KMS-11 (cell line): Measurements from ENCODE around the gene KDELR1.

Experiments
- H2AFZ ChIP-seq: fragments of 200-600 bp; sonication (generic); 2 replicates; pipeline ENCODE4 v1.6.1; 2016; ENCODE audit warnings: antibody characterized with exemption, mixed run types, low read depth
- H3K27ac ChIP-seq: fragments of 200-600 bp; sonication (generic); 2 replicates; pipeline ENCODE4 v1.6.1; 2016; ENCODE audit warnings: mild to moderate bottlenecking, mixed run types
- H3K27me3 ChIP-seq: fragments of 200-600 bp; sonication (generic); 2 replicates; pipeline ENCODE4 v1.6.1; 2017; ENCODE audit warnings: mild to moderate bottlenecking, low read depth, mixed run types, moderate library complexity; ENCODE audit not compliant: insufficient read depth
- H3K36me3 ChIP-seq: fragments of 200-600 bp; sonication (generic); 2 replicates; pipeline ENCODE4 v1.6.1; 2017; ENCODE audit warnings: mild to moderate bottlenecking, mixed run types; ENCODE audit not compliant: insufficient read depth
- H3K4me1 ChIP-seq: fragments of 200-600 bp; sonication (generic); 2 replicates; pipeline ENCODE4 v1.6.1; 2016; ENCODE audit warnings: mild to moderate bottlenecking, low read depth, mixed run types; ENCODE audit not compliant: poor library complexity, severe bottlenecking
- H3K4me2 ChIP-seq: fragments of 200-600 bp; sonication (generic); 2 replicates; pipeline ENCODE4 v1.7.0; 2016; ENCODE audit warnings: mild to moderate bottlenecking, mixed run types
- H3K4me3 ChIP-seq: fragments of 200-600 bp; sonication (generic); IDR thresholded peaks from 2 replicates; pipeline ENCODE4 v1.6.1; 2017; ENCODE audit warnings: low read depth, low read length, mixed read lengths; ENCODE audit not compliant: insufficient read depth
- H3K79me2 ChIP-seq: fragments of 200-600 bp; sonication (generic); 2 replicates; pipeline ENCODE4 v1.6.1; 2016; ENCODE audit warnings: low read depth, mixed run types; ENCODE audit not compliant: insufficient read depth
- H3K9ac ChIP-seq: fragments of 200-600 bp; sonication (generic); 2 replicates; pipeline ENCODE4 v1.6.1; 2016; ENCODE audit warnings: mild to moderate bottlenecking, mixed run types
- H4K20me1 ChIP-seq: fragments of 200-600 bp; sonication (generic); 2 replicates; pipeline ENCODE4 v1.6.1; 2016; ENCODE audit warnings: mild to moderate bottlenecking, mixed run types; ENCODE audit not compliant: insufficient read depth
- TF ChIP-seq, protein P1 (sequence below): fragments of 200-600 bp; sonication (generic); conservative IDR thresholded peaks from 2 replicates; pipeline ENCODE4 v1.6.1; 2017; ENCODE audit warnings: low read depth, mild to moderate bottlenecking, antibody characterized with exemption, low read length, moderate library complexity, mixed read lengths

The KDELR1 gene

DNA sequence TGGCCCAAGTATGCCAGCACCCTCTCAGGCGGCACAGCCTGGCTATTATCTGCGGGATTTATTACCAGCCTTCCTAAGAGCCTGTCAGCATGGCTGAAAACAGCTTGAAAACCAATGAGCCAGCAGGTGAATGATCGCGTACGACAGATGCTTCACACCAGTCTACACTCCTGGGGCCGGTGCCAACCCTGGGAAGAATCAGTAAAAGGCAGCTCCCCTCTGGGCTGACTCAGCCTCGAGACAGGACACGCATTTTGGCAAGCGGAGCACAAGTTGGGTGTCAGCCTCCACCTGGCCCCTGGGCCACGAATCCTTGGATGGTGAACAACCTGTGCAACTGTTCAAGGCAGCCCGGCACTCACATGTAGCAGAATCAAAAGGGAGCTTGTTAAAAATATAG is 50.4 kb downstream of the KDELR1 start:
- H3K27ac ChIP-seq = no peak overlapping the region
- H4K20me1 ChIP-seq = no peaks in the 10 kb centered on the region
- H2AFZ ChIP-seq = no peak overlapping the region
- TF ChIP-seq, protein P1, sequence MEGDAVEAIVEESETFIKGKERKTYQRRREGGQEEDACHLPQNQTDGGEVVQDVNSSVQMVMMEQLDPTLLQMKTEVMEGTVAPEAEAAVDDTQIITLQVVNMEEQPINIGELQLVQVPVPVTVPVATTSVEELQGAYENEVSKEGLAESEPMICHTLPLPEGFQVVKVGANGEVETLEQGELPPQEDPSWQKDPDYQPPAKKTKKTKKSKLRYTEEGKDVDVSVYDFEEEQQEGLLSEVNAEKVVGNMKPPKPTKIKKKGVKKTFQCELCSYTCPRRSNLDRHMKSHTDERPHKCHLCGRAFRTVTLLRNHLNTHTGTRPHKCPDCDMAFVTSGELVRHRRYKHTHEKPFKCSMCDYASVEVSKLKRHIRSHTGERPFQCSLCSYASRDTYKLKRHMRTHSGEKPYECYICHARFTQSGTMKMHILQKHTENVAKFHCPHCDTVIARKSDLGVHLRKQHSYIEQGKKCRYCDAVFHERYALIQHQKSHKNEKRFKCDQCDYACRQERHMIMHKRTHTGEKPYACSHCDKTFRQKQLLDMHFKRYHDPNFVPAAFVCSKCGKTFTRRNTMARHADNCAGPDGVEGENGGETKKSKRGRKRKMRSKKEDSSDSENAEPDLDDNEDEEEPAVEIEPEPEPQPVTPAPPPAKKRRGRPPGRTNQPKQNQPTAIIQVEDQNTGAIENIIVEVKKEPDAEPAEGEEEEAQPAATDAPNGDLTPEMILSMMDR = no peak
- H3K4me3 ChIP-seq = no peak overlapping the region
- H3K4me1 ChIP-seq = no peaks in the 10 kb centered on the region
- H3K36me3 ChIP-seq = no peaks in the 10 kb centered on the region
- no peaks in the 10 kb centered on the region for H3K27me3 ChIP-seq
- no peak overlapping the region for H3K4me2 ChIP-seq
- no peaks in the 10 kb centered on the region for H3K79me2 ChIP-seq
- no peak overlapping the region for H3K9ac ChIP-seq

DNA sequence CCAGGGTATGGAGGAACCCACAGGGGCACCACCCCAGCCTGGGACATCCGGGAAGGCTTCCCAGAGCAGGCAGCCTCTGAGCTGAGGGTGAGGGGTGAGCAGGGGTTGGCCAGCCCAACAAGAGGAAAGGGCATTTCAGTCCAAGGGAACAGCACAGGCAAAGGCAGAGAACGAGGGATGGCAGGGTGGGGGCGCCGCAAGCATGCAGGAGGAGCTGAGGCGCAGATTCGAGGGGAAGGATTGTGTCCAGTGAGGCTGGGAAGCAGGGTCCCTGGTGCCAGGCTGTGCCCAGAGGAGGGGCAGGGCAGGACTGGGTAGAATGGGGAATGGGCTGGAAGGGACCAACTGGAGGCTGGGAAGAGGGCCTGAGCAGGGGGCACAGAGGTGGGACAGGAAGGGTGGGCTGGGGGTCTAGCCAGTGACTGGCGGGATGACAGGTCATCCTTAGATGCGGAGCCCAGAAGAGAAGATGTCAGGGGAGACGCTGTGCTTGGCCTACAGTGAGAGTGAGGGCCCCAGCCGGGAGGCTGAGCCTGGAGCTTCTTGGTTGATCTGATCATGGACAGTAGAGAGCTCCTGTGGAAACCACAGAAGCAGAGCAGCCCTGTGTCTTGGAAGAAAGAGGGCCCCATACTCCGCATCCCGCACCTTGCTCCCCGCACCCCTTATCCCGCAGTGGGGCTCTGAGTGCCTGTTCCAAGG is 52.4 kb downstream of the KDELR1 start:
- Histone ChIP-seq H3K4me3 (no peak overlapping the region), H3K4me2 (no peak overlapping the region), H3K4me1 (peaks cover 8% of the 10 kb centered on the region), H3K9ac (no peak overlapping the region), H3K27me3 (no peaks in the 10 kb centered on the region), H4K20me1 (no peaks in the 10 kb centered on the region), H2AFZ (no peak overlapping the region), H3K27ac (no peak overlapping the region), H3K36me3 (no peaks in the 10 kb centered on the region), H3K79me2 (no peaks in the 10 kb centered on the region)
- TF ChIP-seq, protein P1 = no peak

DNA sequence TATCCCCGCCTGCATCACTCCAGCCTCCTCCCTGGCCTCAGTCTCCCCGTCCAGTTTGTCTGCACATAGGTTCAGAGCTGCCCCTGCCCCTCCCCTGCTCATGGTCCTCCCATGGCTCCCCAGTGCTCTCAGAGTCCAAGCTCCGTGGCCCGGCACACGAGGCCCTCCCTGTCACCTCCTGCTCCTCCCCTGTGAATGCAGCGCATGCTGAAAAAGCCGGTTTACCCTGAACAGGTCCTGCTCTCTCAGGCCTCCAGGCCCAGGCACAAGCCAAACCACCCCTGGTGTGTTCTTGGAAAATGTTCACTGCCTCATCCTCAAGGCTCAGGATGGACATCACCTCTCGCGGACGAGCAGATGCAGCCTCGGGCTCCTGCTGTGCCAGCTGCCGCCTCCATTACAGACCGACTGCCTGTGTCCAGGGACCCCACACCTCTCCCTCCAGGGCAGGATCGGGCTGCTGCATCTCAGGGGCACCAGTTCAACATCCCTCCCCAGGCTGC is 53.0 kb downstream of the KDELR1 start:
- Histone ChIP-seq H4K20me1 (no peaks in the 10 kb centered on the region), H3K4me3 (no peak overlapping the region), H3K4me2 (no peak overlapping the region), H3K9ac (no peak overlapping the region), H3K27me3 (no peaks in the 10 kb centered on the region), H3K27ac (no peak overlapping the region), H3K36me3 (no peaks in the 10 kb centered on the region), H3K79me2 (no peaks in the 10 kb centered on the region), H2AFZ (no peak overlapping the region), H3K4me1 (peaks cover 11% of the 10 kb centered on the region)
- TF ChIP-seq, protein P1 = no peak

DNA sequence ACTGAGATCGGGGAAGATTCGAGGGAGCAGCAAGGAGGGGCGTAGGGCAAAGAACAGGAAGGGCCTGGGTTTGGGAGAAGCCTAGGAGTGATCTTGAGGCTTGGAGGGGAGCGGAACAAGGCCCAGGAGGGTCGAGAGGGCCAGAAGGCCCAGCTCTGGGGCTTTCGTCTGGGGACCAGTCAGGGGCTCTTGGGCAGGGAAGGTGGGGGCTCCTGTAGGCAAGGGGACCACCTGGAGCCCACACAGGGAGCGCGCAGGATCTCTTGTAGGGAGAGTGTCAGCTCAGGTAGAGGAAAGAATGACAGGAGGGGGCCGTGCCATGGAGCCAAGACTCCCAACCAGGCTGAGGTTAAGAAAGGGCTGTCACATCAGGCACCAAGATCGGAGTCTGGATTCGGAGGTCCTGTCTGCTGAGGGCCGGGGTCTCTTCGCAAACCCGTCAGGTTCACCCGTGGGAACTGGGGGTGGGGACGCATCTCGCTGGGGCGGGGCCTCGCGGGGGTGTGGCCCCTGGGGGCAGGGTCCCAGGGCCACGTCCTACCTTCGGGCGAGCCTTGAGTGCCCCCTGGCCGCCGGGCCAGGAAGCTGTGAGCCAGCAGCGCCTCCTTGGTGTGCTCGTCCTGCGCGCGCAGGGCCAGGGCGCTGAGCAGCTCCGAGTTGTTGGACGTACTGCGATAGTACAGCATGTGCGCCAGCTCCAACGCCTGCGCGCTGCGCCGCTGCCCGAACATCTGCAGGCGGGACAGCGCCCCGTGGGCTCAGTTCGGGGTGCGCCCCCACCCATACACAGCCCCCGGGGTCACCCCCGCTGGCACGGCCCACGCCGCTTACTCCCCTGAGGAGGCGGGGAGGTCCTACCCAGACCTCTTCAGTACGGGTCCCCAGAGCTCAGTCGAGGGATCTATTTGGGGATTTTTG is 57.6 kb downstream of the KDELR1 start:
- H3K27ac ChIP-seq = peak overlapping the region; percentile 74
- no peaks in the 10 kb centered on the region for H4K20me1 ChIP-seq
- H3K36me3 ChIP-seq = no peaks in the 10 kb centered on the region
- peak overlapping the region; percentile 80 for H2AFZ ChIP-seq
- H3K4me1 ChIP-seq = peaks cover 26% of the 10 kb centered on the region
- TF ChIP-seq, protein P1 = peak; percentile 77
- H3K79me2 ChIP-seq = no peaks in the 10 kb centered on the region
- H3K4me2 ChIP-seq = peak overlapping the region; percentile 79
- no peak overlapping the region for H3K4me3 ChIP-seq
- no peaks in the 10 kb centered on the region for H3K27me3 ChIP-seq
- H3K9ac ChIP-seq = peak overlapping the region; percentile 82
